ENCODE data around the gene ALKBH2.

- TF ChIP-seq CTCF (conservative IDR thresholded peaks at IDR 0.05; ENCODE audit: low read length) (no peak), EZH2phosphoT487 (IDR thresholded peaks at IDR 0.05; ENCODE audit: borderline replicate concordance) (no peak)
These were observed 5.4 kb upstream of the ALKBH2 start for GRCh38 chr12:109098651-109099050.
